Keratinocyte (primary cell): ENCODE measurements around the gene SOHLH2.

ENCODE experiments used
- EZH2 ChIP-seq: IDR thresholded peaks from one replicate; pipeline ENCODE4 v1.6.1; 2012; ENCODE audit warnings: inconsistent platforms, mild to moderate bottlenecking, low read length, moderate library complexity
- TF ChIP-seq, protein P1 (sequence below), 3 experiments: IDR thresholded peaks in 1 of 3; conservative IDR thresholded peaks in 1 of 3; optimal IDR thresholded peaks in 1 of 3; 2 replicates in 2 of 3; 3 replicates in 1 of 3; pipeline versions ENCODE3 to v1.5.1; 2011; ENCODE audit warnings: low read length in 3 of 3, mild to moderate bottlenecking in 3 of 3, moderate library complexity in 2 of 3, control low read depth in 1 of 3, inconsistent platforms in 1 of 3; ENCODE audit not compliant: insufficient read depth in 2 of 3; ENCODE audit errors: extremely low read depth in 1 of 3

DNA sequence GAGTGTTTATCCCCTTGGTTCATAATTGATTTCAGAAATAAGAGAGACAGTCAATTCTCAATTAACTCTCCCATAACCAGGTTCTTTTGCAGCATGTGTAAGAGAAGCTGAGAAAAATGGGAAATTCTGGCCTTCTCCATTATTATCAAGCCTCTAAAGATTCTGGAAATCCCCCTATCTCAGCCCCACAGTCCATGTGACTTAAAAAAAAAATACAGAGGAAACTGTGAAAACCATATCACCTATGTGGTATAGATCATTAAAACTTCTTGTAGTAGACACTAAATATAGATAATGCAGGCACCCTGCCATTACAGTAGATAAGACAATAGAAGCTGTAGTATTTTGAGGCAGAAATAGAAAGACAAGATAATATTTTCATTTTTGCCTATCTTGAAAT, 34.3 kb upstream of the SOHLH2 start:
- TF ChIP-seq, protein P1, sequence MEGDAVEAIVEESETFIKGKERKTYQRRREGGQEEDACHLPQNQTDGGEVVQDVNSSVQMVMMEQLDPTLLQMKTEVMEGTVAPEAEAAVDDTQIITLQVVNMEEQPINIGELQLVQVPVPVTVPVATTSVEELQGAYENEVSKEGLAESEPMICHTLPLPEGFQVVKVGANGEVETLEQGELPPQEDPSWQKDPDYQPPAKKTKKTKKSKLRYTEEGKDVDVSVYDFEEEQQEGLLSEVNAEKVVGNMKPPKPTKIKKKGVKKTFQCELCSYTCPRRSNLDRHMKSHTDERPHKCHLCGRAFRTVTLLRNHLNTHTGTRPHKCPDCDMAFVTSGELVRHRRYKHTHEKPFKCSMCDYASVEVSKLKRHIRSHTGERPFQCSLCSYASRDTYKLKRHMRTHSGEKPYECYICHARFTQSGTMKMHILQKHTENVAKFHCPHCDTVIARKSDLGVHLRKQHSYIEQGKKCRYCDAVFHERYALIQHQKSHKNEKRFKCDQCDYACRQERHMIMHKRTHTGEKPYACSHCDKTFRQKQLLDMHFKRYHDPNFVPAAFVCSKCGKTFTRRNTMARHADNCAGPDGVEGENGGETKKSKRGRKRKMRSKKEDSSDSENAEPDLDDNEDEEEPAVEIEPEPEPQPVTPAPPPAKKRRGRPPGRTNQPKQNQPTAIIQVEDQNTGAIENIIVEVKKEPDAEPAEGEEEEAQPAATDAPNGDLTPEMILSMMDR (optimal IDR thresholded peaks at IDR 0.05 in 1 of 3, IDR thresholded peaks at IDR 0.05 in 1 of 3, conservative IDR thresholded peaks at IDR 0.05 in 1 of 3; ENCODE audit: extremely low read depth in 1 of 3, insufficient read depth in 2 of 3, low read length in 3 of 3) = no peak
- TF ChIP-seq EZH2 = no peak
